GM23338 (cell line): ENCODE data around the gene RNF43.

Source experiments
- CREB1 ChIP-seq: fragments of 250-450 bp; sonication (Bioruptor Pico); IDR thresholded peaks from 2 replicates; pipeline ENCODE4 v1.5.0; 2020; ENCODE audit warnings: low read depth, mild to moderate bottlenecking, moderate library complexity
- EZH2 ChIP-seq: fragments of 200-600 bp; sonication (generic); IDR thresholded peaks from one replicate; pipeline ENCODE4 v1.8.0; 2017; ENCODE audit warnings: antibody characterized with exemption, mild to moderate bottlenecking, low read depth; ENCODE audit not compliant: unreplicated experiment
- EZH2phosphoT487 ChIP-seq: fragments of 200-600 bp; sonication (generic); IDR thresholded peaks from one replicate; pipeline ENCODE4 v1.8.1; 2018; ENCODE audit warnings: antibody characterized with exemption; ENCODE audit not compliant: unreplicated experiment
- JUNB ChIP-seq: IDR thresholded peaks from one replicate; pipeline ENCODE4 v1.6.1; 2016; ENCODE audit warnings: antibody characterized with exemption; ENCODE audit not compliant: unreplicated experiment
- POLR2AphosphoS5 ChIP-seq: IDR thresholded peaks from 2 replicates; pipeline ENCODE4 v1.6.1; 2016; ENCODE audit warnings: antibody characterized with exemption, low read depth
- REST ChIP-seq: IDR thresholded peaks from one replicate; pipeline ENCODE4 v1.6.1; 2018; ENCODE audit warnings: antibody characterized with exemption; ENCODE audit not compliant: unreplicated experiment
- STAT1 ChIP-seq: IDR thresholded peaks from one replicate; pipeline ENCODE4 v1.6.1; 2016; ENCODE audit warnings: antibody characterized with exemption; ENCODE audit not compliant: unreplicated experiment
- TF ChIP-seq, protein P1 (sequence below), 2 experiments: fragments of 200-600 bp in 1 of 2; sonication (generic) in 1 of 2; conservative IDR thresholded peaks; 2 replicates each; pipeline versions ENCODE4 v1.5.1 to v1.6.1; 2016 to 2017; ENCODE audit warnings: antibody characterized with exemption in 2 of 2, low read depth in 2 of 2, mild to moderate bottlenecking in 2 of 2, moderate library complexity in 1 of 2

DNA sequence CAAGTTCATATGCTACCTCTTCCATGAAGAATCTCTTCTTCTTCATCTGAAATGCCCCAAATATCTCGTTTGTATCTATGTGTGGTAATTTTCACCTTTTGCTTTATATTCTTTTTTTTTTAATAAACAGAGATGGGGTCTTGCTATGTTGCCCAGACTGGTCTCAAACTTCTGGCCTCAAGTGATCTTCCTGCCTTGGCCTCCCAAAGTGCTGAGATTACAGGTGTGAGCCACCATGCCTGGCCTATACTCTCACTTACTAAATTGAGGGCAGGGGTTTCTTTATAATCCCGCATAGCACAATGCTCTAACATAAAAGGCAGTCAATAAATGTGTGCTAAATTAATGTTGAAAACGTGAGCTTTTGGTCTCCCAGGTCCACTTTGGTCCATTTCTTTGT, 30.6 kb downstream of the RNF43 start:
- TF ChIP-seq, protein P1, sequence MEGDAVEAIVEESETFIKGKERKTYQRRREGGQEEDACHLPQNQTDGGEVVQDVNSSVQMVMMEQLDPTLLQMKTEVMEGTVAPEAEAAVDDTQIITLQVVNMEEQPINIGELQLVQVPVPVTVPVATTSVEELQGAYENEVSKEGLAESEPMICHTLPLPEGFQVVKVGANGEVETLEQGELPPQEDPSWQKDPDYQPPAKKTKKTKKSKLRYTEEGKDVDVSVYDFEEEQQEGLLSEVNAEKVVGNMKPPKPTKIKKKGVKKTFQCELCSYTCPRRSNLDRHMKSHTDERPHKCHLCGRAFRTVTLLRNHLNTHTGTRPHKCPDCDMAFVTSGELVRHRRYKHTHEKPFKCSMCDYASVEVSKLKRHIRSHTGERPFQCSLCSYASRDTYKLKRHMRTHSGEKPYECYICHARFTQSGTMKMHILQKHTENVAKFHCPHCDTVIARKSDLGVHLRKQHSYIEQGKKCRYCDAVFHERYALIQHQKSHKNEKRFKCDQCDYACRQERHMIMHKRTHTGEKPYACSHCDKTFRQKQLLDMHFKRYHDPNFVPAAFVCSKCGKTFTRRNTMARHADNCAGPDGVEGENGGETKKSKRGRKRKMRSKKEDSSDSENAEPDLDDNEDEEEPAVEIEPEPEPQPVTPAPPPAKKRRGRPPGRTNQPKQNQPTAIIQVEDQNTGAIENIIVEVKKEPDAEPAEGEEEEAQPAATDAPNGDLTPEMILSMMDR (conservative IDR thresholded peaks at IDR 0.05; ENCODE audit: low read depth in 2 of 2) = no peak
- TF ChIP-seq POLR2AphosphoS5 (no peak), EZH2phosphoT487 (no peak), EZH2 (no peak), REST (no peak), CREB1 (CRISPR knock-in tag) (no peak), STAT1 (no peak), JUNB (no peak)
